Measurements from ENCODE around the gene CELF3.

CELF3 gene

DNA sequence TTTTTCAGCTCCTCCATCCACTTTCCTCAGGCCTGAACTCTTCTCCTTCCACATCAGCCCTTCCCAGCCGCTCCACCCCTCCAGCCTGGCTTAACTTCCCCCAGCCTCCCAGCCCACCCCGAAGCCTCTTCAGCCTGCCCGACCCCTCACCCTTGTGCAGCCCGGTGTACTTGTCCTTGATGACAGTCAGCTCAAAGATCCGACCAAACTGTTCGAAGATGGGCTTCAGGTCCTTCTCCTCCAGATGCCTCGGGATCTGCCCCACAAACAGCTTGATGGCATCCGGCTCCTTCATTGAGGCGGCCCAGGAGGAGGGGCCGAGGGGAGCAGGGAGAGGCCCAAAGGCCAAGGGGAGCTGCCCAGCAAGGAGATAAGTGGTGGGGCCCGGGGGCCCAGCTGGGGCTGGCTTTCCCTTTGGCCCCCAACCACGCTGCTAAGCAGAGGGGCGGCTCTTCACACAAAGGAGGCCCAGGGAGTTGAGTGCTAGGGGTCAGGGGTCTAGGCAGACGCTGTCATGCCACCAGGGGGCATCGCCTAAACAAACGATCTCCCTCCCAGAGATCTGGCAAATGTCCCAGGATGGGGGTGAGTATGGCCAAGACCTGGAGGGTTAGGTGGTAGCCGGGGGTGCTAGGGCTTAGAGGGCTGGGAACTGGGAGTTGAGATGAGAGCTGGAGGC, 738 bp downstream of the CELF3 start:
- H3K9me3 ChIP-seq (ENCODE audit: severe bottlenecking): no peaks in the 10 kb centered on the region
- no peaks in the 10 kb centered on the region for H3K36me3 ChIP-seq (ENCODE audit: low read depth)
- peaks cover 4% of the 10 kb centered on the region for H3K4me1 ChIP-seq (ENCODE audit: insufficient read depth, poor library complexity, severe bottlenecking)
- no peak overlapping the region for H3K4me3 ChIP-seq (ENCODE audit: severe bottlenecking)
- TF ChIP-seq, protein P1, sequence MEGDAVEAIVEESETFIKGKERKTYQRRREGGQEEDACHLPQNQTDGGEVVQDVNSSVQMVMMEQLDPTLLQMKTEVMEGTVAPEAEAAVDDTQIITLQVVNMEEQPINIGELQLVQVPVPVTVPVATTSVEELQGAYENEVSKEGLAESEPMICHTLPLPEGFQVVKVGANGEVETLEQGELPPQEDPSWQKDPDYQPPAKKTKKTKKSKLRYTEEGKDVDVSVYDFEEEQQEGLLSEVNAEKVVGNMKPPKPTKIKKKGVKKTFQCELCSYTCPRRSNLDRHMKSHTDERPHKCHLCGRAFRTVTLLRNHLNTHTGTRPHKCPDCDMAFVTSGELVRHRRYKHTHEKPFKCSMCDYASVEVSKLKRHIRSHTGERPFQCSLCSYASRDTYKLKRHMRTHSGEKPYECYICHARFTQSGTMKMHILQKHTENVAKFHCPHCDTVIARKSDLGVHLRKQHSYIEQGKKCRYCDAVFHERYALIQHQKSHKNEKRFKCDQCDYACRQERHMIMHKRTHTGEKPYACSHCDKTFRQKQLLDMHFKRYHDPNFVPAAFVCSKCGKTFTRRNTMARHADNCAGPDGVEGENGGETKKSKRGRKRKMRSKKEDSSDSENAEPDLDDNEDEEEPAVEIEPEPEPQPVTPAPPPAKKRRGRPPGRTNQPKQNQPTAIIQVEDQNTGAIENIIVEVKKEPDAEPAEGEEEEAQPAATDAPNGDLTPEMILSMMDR (IDR thresholded peaks at IDR 0.05; ENCODE audit: poor library complexity, severe bottlenecking): no peak
- no peak for DNase-seq (ENCODE audit: low spot score)
- no peak overlapping the region for H3K27ac ChIP-seq (ENCODE audit: poor library complexity, severe bottlenecking)
- no peak for ATAC-seq (ENCODE audit: low read depth)
- peaks cover 7% of the 10 kb centered on the region for H3K27me3 ChIP-seq (ENCODE audit: insufficient read depth, poor library complexity, severe bottlenecking)

DNA sequence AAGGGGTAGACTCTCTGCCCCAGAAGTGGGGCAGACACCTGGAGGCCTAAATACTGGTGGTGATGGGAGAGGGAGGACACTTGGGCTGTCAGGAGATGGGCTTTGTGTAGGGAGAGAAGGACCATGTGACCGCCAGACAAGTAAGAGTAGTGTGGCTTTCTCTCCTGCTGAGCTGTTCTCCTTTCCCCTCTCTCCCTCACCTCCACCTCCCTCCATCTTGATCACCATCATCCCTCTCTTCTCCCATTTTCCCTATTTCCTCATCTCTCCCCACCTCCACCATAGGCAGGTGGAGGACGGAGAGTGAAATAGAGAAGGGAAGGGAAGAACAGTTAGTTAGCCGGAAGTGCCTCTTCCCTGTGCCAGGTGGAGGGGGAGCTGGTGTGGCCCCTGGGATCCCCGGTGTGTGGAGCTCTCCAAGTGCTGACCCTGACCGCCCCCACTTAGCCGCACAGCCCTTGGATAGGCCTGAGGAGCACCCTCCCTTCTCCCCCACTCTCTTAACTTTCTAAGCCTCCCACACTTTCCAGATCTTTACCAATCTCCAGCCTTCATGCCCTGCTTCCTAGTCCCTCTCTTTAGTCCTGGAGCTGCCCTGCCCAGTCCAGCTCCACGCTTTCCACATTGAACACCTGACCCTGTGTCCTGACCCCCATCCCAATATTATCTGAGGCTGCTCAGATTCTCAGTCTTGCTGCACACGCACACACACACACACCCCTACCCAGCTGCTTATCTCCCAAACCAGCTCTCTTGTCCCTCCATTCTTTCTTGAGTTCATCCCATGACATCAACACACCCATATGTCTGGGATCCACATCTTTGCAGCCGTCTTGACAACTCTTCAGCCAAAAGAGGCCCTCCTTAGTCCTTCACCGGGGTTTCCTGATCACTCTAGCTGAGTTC, 1.5 kb downstream of the CELF3 start:
- DNase-seq (ENCODE audit: low spot score) (no peak), ATAC-seq (ENCODE audit: low read depth) (no peak)
- H3K27ac ChIP-seq (ENCODE audit: poor library complexity, severe bottlenecking): no peak overlapping the region
- TF ChIP-seq, protein P1 (IDR thresholded peaks at IDR 0.05; ENCODE audit: poor library complexity, severe bottlenecking): no peak
- no peaks in the 10 kb centered on the region for H3K9me3 ChIP-seq (ENCODE audit: severe bottlenecking)
- no peaks in the 10 kb centered on the region for H3K36me3 ChIP-seq (ENCODE audit: low read depth)
- H3K4me3 ChIP-seq (ENCODE audit: severe bottlenecking): no peak overlapping the region
- peaks cover 4% of the 10 kb centered on the region for H3K4me1 ChIP-seq (ENCODE audit: insufficient read depth, poor library complexity, severe bottlenecking)
- peaks cover 7% of the 10 kb centered on the region for H3K27me3 ChIP-seq (ENCODE audit: insufficient read depth, poor library complexity, severe bottlenecking)

DNA sequence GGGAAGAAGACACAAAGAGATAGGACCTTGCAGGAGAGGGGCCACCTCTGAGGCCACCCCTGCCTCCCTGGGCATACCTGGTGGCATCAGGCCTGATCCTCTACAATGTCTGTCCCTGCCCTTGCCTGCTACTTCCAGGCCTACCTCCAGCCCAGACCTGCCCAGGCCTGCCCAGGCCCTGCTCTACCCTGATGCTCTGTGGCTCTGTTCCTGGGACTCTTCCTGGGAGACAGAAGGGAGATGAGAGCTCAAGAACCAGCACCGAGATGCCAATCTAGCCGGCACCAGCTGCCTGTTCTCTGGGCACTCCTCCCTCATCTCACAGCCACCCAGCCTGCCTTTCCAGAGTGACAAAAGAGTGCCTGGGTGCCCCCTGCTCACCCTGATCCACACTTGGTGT, 2.7 kb downstream of the CELF3 start:
- DNase-seq (ENCODE audit: low spot score): no peak
- Histone ChIP-seq H3K4me1 (ENCODE audit: insufficient read depth, poor library complexity, severe bottlenecking) (peaks cover 4% of the 10 kb centered on the region), H3K9me3 (ENCODE audit: severe bottlenecking) (no peaks in the 10 kb centered on the region), H3K27ac (ENCODE audit: poor library complexity, severe bottlenecking) (no peak overlapping the region), H3K4me3 (ENCODE audit: severe bottlenecking) (no peak overlapping the region), H3K36me3 (ENCODE audit: low read depth) (no peaks in the 10 kb centered on the region), H3K27me3 (ENCODE audit: insufficient read depth, poor library complexity, severe bottlenecking) (peaks cover 7% of the 10 kb centered on the region)
- peak; percentile 69 for ATAC-seq (ENCODE audit: low read depth)
- TF ChIP-seq, protein P1 (IDR thresholded peaks at IDR 0.05; ENCODE audit: poor library complexity, severe bottlenecking): no peak

DNA sequence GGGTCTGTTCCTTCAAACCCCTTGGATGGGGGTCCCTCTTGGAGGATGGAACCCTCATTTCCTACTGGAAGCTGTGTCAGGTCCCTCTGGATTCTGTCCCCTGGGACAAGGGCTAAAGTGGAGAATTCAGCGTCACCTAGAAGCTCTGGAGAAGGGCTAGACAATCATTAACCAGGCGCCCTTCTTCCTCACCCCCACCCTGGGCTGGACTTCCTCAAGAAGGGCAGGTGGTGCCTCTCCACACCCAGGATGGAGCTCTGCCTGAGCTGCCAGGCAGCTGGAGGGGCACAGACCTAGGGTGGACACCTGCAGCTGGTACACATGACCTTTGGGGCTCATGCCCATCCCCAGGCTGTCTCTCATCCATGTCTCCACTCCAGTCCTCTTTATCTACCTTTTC, 3.6 kb downstream of the CELF3 start:
- Histone ChIP-seq H3K4me1 (ENCODE audit: insufficient read depth, poor library complexity, severe bottlenecking) (peaks cover 4% of the 10 kb centered on the region), H3K36me3 (ENCODE audit: low read depth) (no peaks in the 10 kb centered on the region), H3K27ac (ENCODE audit: poor library complexity, severe bottlenecking) (no peak overlapping the region), H3K4me3 (ENCODE audit: severe bottlenecking) (no peak overlapping the region), H3K27me3 (ENCODE audit: insufficient read depth, poor library complexity, severe bottlenecking) (peaks cover 7% of the 10 kb centered on the region), H3K9me3 (ENCODE audit: severe bottlenecking) (no peaks in the 10 kb centered on the region)
- ATAC-seq (ENCODE audit: low read depth) (no peak), DNase-seq (ENCODE audit: low spot score) (no peak)
- TF ChIP-seq, protein P1 (IDR thresholded peaks at IDR 0.05; ENCODE audit: poor library complexity, severe bottlenecking): no peak
